Mesothelial cell of epicardium (in vitro differentiated cells): Measurements from ENCODE around the gene LAMTOR3. TPM values are rescaled to one million over a fixed set of nuclear protein-coding genes. Genes with fewer than 3 reads are reported as not detected.

ENCODE experiments used
- DNase-seq, 2 experiments: peaks; one replicate each; pipeline ENCODE4 v3.0.0; 2021; ENCODE audit warnings: low spot score in 2 of 2; ENCODE audit not compliant: unreplicated experiment in 2 of 2
- H3K27ac Mint-ChIP-seq: 2 replicates; pipeline ENCODE4 v1.8.0; 2021; ENCODE audit warnings: mixed read lengths
- H3K27me3 Mint-ChIP-seq: 2 replicates; pipeline ENCODE4 v1.8.0; 2021; ENCODE audit warnings: low read depth, mixed read lengths
- H3K36me3 Mint-ChIP-seq: 2 replicates; pipeline ENCODE4 v1.8.0; 2021; ENCODE audit warnings: mixed read lengths
- H3K4me1 Mint-ChIP-seq: 2 replicates; pipeline ENCODE4 v1.8.0; 2021; ENCODE audit warnings: mixed read lengths
- H3K4me3 Mint-ChIP-seq: 2 replicates; pipeline ENCODE4 v1.8.0; 2021; ENCODE audit warnings: mild to moderate bottlenecking, moderate library complexity, mixed read lengths
- H3K9me3 Mint-ChIP-seq: 2 replicates; pipeline ENCODE4 v1.8.0; 2021; ENCODE audit warnings: mixed read lengths
- total RNA-seq: library from RNA; stranded (reverse); gene quantifications from 3 replicates; pipeline ENCODE4 v1.2.1, GENCODE V29; 2021
- TF ChIP-seq, protein P1 (sequence below): fragments of 200-600 bp; sonication (generic); IDR thresholded peaks from one replicate; pipeline ENCODE4 v1.5.0; 2021; ENCODE audit warnings: antibody characterized with exemption; ENCODE audit not compliant: unreplicated experiment

The LAMTOR3 gene
- total RNA-seq, 1 donor from 2014 or later: 42.4 TPM

GRCh38 chr4:99891351-99891750 lies 2.9 kb downstream of the LAMTOR3 start:
- no peaks in the 10 kb centered on the region for H3K9me3 Mint-ChIP-seq
- H3K27me3 Mint-ChIP-seq: no peaks in the 10 kb centered on the region
- no peak overlapping the region for H3K27ac Mint-ChIP-seq
- no peaks in the 10 kb centered on the region for H3K36me3 Mint-ChIP-seq
- DNase-seq: no peak
- peaks cover 27% of the 10 kb centered on the region for H3K4me1 Mint-ChIP-seq
- TF ChIP-seq, protein P1, sequence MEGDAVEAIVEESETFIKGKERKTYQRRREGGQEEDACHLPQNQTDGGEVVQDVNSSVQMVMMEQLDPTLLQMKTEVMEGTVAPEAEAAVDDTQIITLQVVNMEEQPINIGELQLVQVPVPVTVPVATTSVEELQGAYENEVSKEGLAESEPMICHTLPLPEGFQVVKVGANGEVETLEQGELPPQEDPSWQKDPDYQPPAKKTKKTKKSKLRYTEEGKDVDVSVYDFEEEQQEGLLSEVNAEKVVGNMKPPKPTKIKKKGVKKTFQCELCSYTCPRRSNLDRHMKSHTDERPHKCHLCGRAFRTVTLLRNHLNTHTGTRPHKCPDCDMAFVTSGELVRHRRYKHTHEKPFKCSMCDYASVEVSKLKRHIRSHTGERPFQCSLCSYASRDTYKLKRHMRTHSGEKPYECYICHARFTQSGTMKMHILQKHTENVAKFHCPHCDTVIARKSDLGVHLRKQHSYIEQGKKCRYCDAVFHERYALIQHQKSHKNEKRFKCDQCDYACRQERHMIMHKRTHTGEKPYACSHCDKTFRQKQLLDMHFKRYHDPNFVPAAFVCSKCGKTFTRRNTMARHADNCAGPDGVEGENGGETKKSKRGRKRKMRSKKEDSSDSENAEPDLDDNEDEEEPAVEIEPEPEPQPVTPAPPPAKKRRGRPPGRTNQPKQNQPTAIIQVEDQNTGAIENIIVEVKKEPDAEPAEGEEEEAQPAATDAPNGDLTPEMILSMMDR: no peak
- no peak overlapping the region for H3K4me3 Mint-ChIP-seq

GRCh38 chr4:99887837-99888236 lies 6.4 kb downstream of the LAMTOR3 start:
- Mint-ChIP-seq H3K27ac (no peak overlapping the region), H3K4me1 (peaks cover 9% of the 10 kb centered on the region)

DNA sequence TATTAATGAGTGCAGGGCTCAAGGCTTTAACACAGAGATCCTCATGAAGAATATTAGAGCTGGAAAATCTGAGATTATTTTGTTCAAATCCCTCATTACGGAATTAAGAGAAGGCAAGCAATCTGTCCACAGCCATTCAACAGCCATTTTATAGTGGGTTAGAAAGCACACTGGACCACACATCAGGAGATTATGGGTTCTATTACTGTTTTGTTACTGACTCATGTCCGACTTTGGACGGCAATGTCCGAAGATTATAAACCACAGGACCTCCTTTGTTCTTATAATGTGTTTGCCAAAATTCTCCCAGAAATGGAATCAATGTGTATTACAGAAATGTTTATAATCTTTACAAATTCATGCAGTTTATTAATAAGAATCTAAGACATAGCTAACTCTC lies 8.1 kb downstream of the LAMTOR3 start:
- TF ChIP-seq, protein P1: no peak
- H3K36me3 Mint-ChIP-seq: peaks cover 7% of the 10 kb centered on the region
- H3K27ac Mint-ChIP-seq: no peak overlapping the region
- H3K4me1 Mint-ChIP-seq: no peaks in the 10 kb centered on the region
- no peaks in the 10 kb centered on the region for H3K27me3 Mint-ChIP-seq
- no peak for DNase-seq
- H3K9me3 Mint-ChIP-seq: no peaks in the 10 kb centered on the region
- no peak overlapping the region for H3K4me3 Mint-ChIP-seq

More at GRCh38 chr4:99887837-99888236, 6.4 kb downstream of the LAMTOR3 start:
- Mint-ChIP-seq H3K36me3 (no peaks in the 10 kb centered on the region), H3K27me3 (no peaks in the 10 kb centered on the region), H3K4me3 (no peak overlapping the region), H3K9me3 (no peaks in the 10 kb centered on the region)
- TF ChIP-seq, protein P1: no peak
- DNase-seq: no peak

GRCh38 chr4:99885687-99886086 lies 8.5 kb downstream of the LAMTOR3 start:
- H3K9me3 Mint-ChIP-seq: no peaks in the 10 kb centered on the region
- TF ChIP-seq, protein P1: no peak

GRCh38 chr4:99885063-99885664 lies 9.1 kb downstream of the LAMTOR3 start:
- H3K27ac Mint-ChIP-seq: no peak overlapping the region
- no peaks in the 10 kb centered on the region for H3K9me3 Mint-ChIP-seq
- peaks cover 10% of the 10 kb centered on the region for H3K36me3 Mint-ChIP-seq
- H3K4me1 Mint-ChIP-seq: no peaks in the 10 kb centered on the region
- H3K4me3 Mint-ChIP-seq: no peak overlapping the region
- no peak for DNase-seq
- TF ChIP-seq, protein P1: no peak
- H3K27me3 Mint-ChIP-seq: no peaks in the 10 kb centered on the region

More at GRCh38 chr4:99885687-99886086, 8.5 kb downstream of the LAMTOR3 start:
- Mint-ChIP-seq H3K27ac (no peak overlapping the region), H3K4me1 (no peaks in the 10 kb centered on the region), H3K36me3 (peaks cover 8% of the 10 kb centered on the region), H3K27me3 (no peaks in the 10 kb centered on the region), H3K4me3 (no peak overlapping the region)
- DNase-seq: no peak
